H9 (cell line): ENCODE results near the gene USP38. TPM values are rescaled to one million over a fixed set of nuclear protein-coding genes. Genes with fewer than 3 reads are reported as not detected.

ENCODE experiments used
- DNase-seq: peaks from one replicate; pipeline ENCODE4 v3.0.0-alpha.2; 2017
- H2AFZ ChIP-seq: one replicate; pipeline ENCODE4 v1.6.1; 2013; ENCODE audit warnings: mild to moderate bottlenecking, low read length, control low read depth, moderate library complexity
- H2AK5ac ChIP-seq: 2 replicates; pipeline ENCODE4 v1.6.1; 2013; ENCODE audit warnings: low read length, control low read depth, mixed read lengths; ENCODE audit not compliant: insufficient read length
- H2BK120ac ChIP-seq: one replicate; pipeline ENCODE4 v1.6.1; 2013; ENCODE audit warnings: low read depth, mild to moderate bottlenecking, low read length, control low read depth, inconsistent platforms; ENCODE audit not compliant: poor library complexity, severe bottlenecking
- H2BK12ac ChIP-seq: 2 replicates; pipeline ENCODE4 v1.6.1; 2013; ENCODE audit warnings: low read length, control low read depth, mixed read lengths, low read depth; ENCODE audit not compliant: insufficient read length
- H2BK15ac ChIP-seq: 2 replicates; pipeline ENCODE4 v1.6.1; 2013; ENCODE audit warnings: low read depth, low read length, control low read depth
- H2BK20ac ChIP-seq: one replicate; pipeline ENCODE4 v1.6.1; 2013; ENCODE audit warnings: low read depth, mild to moderate bottlenecking, low read length, control low read depth, inconsistent platforms; ENCODE audit not compliant: poor library complexity, severe bottlenecking
- H2BK5ac ChIP-seq: 2 replicates; pipeline ENCODE4 v1.6.1; 2013; ENCODE audit warnings: low read length, control low read depth, mixed read lengths; ENCODE audit not compliant: insufficient read length
- H3K14ac ChIP-seq: 2 replicates; pipeline ENCODE4 v1.6.1; 2013; ENCODE audit warnings: low read length, control low read depth; ENCODE audit not compliant: insufficient read depth
- H3K18ac ChIP-seq: 2 replicates; pipeline ENCODE4 v1.6.1; 2013; ENCODE audit warnings: low read depth, mild to moderate bottlenecking, mixed read lengths, low read length, control low read depth; ENCODE audit not compliant: insufficient read length
- H3K23ac ChIP-seq: 2 replicates; pipeline ENCODE4 v1.6.1; 2013; ENCODE audit warnings: low read length, control low read depth, mixed read lengths, low read depth; ENCODE audit not compliant: insufficient read length
- H3K23me2 ChIP-seq: 2 replicates; pipeline ENCODE4 v1.6.1; 2013; ENCODE audit warnings: low read depth, mild to moderate bottlenecking, mixed read lengths, low read length, control low read depth; ENCODE audit not compliant: insufficient read length, poor library complexity, severe bottlenecking
- H3K27ac ChIP-seq: 2 replicates; pipeline ENCODE4 v1.5.1; 2013; ENCODE audit warnings: low read length, control low read depth, mixed read lengths, low read depth; ENCODE audit not compliant: insufficient read length
- H3K27me3 ChIP-seq: 2 replicates; pipeline ENCODE4 v1.6.1; 2013; ENCODE audit warnings: low read length, control low read depth, inconsistent platforms; ENCODE audit not compliant: insufficient read depth
- H3K4ac ChIP-seq: 2 replicates; pipeline ENCODE4 v1.6.1; 2013; ENCODE audit warnings: low read depth, mild to moderate bottlenecking, control low read depth, inconsistent platforms, low read length, moderate library complexity
- H3K4me1 ChIP-seq: 2 replicates; pipeline ENCODE4 v1.6.1; 2013; ENCODE audit warnings: low read length, control low read depth, inconsistent platforms; ENCODE audit not compliant: insufficient read depth
- H3K4me2 ChIP-seq: 2 replicates; pipeline ENCODE4 v1.6.1; 2013; ENCODE audit warnings: low read length, control low read depth, mixed read lengths; ENCODE audit not compliant: insufficient read length, insufficient read depth
- H3K56ac ChIP-seq: 2 replicates; pipeline ENCODE4 v1.6.1; 2013; ENCODE audit warnings: low read depth, mild to moderate bottlenecking, mixed read lengths, low read length, control low read depth; ENCODE audit not compliant: insufficient read length
- H3K79me1 ChIP-seq: 2 replicates; pipeline ENCODE4 v1.6.1; 2013; ENCODE audit warnings: low read depth, mild to moderate bottlenecking, moderate library complexity, low read length, control low read depth, inconsistent platforms; ENCODE audit not compliant: insufficient read depth, poor library complexity, severe bottlenecking
- H3K79me2 ChIP-seq: 2 replicates; pipeline ENCODE4 v1.6.1; 2013; ENCODE audit warnings: low read length, control low read depth, inconsistent platforms; ENCODE audit not compliant: insufficient read depth
- H3K9ac ChIP-seq: 2 replicates; pipeline ENCODE4 v1.6.1; 2013; ENCODE audit warnings: low read length, control low read depth, mixed read lengths; ENCODE audit not compliant: insufficient read length; ENCODE audit errors: extremely low read depth
- H3K9me3 ChIP-seq: one replicate; pipeline ENCODE4 v1.6.1; 2013; ENCODE audit warnings: low read depth, low read length, inconsistent platforms; ENCODE audit not compliant: control insufficient read depth
- H3T11ph ChIP-seq: one replicate; pipeline ENCODE4 v1.6.1; 2013; ENCODE audit warnings: mild to moderate bottlenecking, low read length, control low read depth, inconsistent platforms
- H4K20me1 ChIP-seq: one replicate; pipeline ENCODE4 v1.6.1; 2013; ENCODE audit not compliant: control insufficient read depth, insufficient read length, insufficient read depth
- H4K5ac ChIP-seq: 2 replicates; pipeline ENCODE4 v1.6.1; 2013; ENCODE audit warnings: low read depth, mild to moderate bottlenecking, mixed read lengths, low read length, control low read depth; ENCODE audit not compliant: insufficient read length
- H4K8ac ChIP-seq: replicated peaks from 2 replicates; pipeline ENCODE4 v1.6.1; 2013; ENCODE audit warnings: low read length, control low read depth, mixed read lengths, low read depth; ENCODE audit not compliant: insufficient read length
- H4K91ac ChIP-seq: 2 replicates; pipeline ENCODE4 v1.6.1; 2013; ENCODE audit warnings: low read depth, mild to moderate bottlenecking, moderate library complexity, mixed read lengths, low read length, control low read depth; ENCODE audit not compliant: insufficient read length
- H3K27ac Mint-ChIP-seq, 3 experiments: 2 replicates in 2 of 3; 3 replicates in 1 of 3; pipeline ENCODE4 v1.8.0; 2020 to 2021; ENCODE audit warnings: mixed read lengths in 3 of 3, mild to moderate bottlenecking in 1 of 3, moderate library complexity in 1 of 3
- H3K27me3 Mint-ChIP-seq: 2 replicates; pipeline ENCODE4 v1.8.0; 2021; ENCODE audit warnings: low read depth, mild to moderate bottlenecking, moderate library complexity, mixed read lengths
- H3K36me3 Mint-ChIP-seq, 3 experiments: 2 replicates in 2 of 3; 3 replicates in 1 of 3; pipeline ENCODE4 v1.8.0; 2020 to 2021; ENCODE audit warnings: low read depth in 3 of 3, mixed read lengths in 3 of 3; ENCODE audit not compliant: insufficient read depth in 1 of 3
- H3K4me1 Mint-ChIP-seq, 2 experiments: 2 replicates each; pipeline ENCODE4 v1.8.0; 2020; ENCODE audit warnings: mixed read lengths in 2 of 2
- H3K4me3 Mint-ChIP-seq, 2 experiments: 2 replicates in 1 of 2; 3 replicates in 1 of 2; pipeline ENCODE4 v1.8.0; 2020 to 2021; ENCODE audit warnings: mild to moderate bottlenecking in 2 of 2, mixed read lengths in 2 of 2, moderate library complexity in 1 of 2
- H3K9me3 Mint-ChIP-seq, 2 experiments: 2 replicates in 1 of 2; 3 replicates in 1 of 2; pipeline ENCODE4 v1.8.0; 2020; ENCODE audit warnings: mild to moderate bottlenecking in 2 of 2, mixed read lengths in 2 of 2, moderate library complexity in 1 of 2
- WGBS: extraction: QIAGEN DNeasy Blood & Tissue Kit; methylation state at CpG from one replicate; pipeline ENCODE4 v1.1.7; 2013; ENCODE audit warnings: missing lambda C conversion rate, low lambda C conversion rate, mixed read lengths; ENCODE audit not compliant: insufficient read length; ENCODE audit errors: extremely low coverage; 5-methylcytosine and 5-hydroxymethylcytosine counted together
- total RNA-seq: library from RNA; stranded (reverse); gene quantifications from 2 replicates; pipeline ENCODE4 v1.2.1, GENCODE V29; 2021
- TF ChIP-seq, protein P1 (sequence below): fragments of 200-600 bp; sonication (generic); conservative IDR thresholded peaks from 3 replicates; pipeline ENCODE4 v1.8.0; 2021; ENCODE audit warnings: antibody characterized with exemption, mild to moderate bottlenecking

The USP38 gene
- total RNA-seq, 1 experiment from 2014 or later: 15.2 TPM

DNA sequence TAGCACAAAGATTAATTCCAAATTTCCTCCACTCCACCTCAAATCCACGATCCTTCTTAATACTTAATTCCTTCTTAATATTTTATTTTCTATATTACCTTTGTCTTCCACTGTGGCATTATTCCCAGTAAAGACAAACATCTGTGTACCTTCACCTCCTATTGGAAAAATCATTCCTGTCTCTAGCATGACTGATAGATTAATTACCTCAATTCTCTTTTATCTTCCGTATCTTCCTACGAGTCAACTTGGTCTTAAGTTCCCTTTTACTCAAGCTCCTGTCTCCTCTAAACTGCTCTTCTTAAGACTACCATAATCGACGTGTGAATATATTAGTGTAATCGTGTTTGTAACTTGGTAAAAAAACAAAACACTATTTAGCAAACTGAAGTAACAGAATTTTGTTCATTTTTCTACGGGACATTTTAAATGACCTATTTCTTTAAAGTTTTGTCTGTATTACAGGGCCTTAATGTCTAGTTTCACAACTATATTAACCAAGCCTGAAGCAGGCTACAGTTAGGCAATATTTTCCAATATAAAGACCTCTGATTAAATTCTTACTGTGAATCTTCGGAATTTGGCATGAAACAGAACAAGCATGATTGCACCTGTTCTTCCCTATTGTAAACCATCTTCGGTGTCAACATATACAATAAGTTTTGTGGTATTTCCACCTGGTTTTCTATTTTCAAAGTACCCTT is 1.1 kb upstream of the USP38 start:
- Histone ChIP-seq H3K14ac (no peak overlapping the region), H2BK120ac (no peak overlapping the region), H2BK5ac (no peak overlapping the region), H3K23ac (no peak overlapping the region), H3K56ac (no peak overlapping the region), H4K91ac (no peak overlapping the region), H4K20me1 (no peaks in the 10 kb centered on the region), H3K27me3 (no peaks in the 10 kb centered on the region), H2AK5ac (no peak overlapping the region), H3K27ac (no peak overlapping the region), H3K18ac (no peak overlapping the region), H4K5ac (no peak overlapping the region), H2BK12ac (no peak overlapping the region), H3T11ph (no peak overlapping the region), H3K23me2 (peaks cover 14% of the 10 kb centered on the region), H3K79me1 (no peaks in the 10 kb centered on the region), H3K4me2 (peak overlapping the region; percentile 100), H3K9me3 (no peaks in the 10 kb centered on the region), H2BK15ac (no peak overlapping the region), H2BK20ac (no peak overlapping the region), H3K79me2 (peaks cover 13% of the 10 kb centered on the region; the same call in 1 of the 2 replicates), H2AFZ (no peak overlapping the region), H3K9ac (no peak overlapping the region), H4K8ac (no peak overlapping the region), H3K4ac (no peak overlapping the region), H3K4me1 (no peaks in the 10 kb centered on the region; the same call in 1 of the 2 replicates)
- peak overlapping the region in 1 of 3 experiments; percentile 99; a peak in 1 of 7 replicates for H3K27ac Mint-ChIP-seq
- H3K27me3 Mint-ChIP-seq: no peaks in the 10 kb centered on the region
- H3K9me3 Mint-ChIP-seq: peaks cover 5 to 6% of the 10 kb centered on the region in 2 experiments
- H3K36me3 Mint-ChIP-seq: peaks cover 7 to 22% (median 14%) of the 10 kb centered on the region in 3 experiments; a peak in 6 of 7 replicates
- no peak for DNase-seq
- TF ChIP-seq, protein P1, sequence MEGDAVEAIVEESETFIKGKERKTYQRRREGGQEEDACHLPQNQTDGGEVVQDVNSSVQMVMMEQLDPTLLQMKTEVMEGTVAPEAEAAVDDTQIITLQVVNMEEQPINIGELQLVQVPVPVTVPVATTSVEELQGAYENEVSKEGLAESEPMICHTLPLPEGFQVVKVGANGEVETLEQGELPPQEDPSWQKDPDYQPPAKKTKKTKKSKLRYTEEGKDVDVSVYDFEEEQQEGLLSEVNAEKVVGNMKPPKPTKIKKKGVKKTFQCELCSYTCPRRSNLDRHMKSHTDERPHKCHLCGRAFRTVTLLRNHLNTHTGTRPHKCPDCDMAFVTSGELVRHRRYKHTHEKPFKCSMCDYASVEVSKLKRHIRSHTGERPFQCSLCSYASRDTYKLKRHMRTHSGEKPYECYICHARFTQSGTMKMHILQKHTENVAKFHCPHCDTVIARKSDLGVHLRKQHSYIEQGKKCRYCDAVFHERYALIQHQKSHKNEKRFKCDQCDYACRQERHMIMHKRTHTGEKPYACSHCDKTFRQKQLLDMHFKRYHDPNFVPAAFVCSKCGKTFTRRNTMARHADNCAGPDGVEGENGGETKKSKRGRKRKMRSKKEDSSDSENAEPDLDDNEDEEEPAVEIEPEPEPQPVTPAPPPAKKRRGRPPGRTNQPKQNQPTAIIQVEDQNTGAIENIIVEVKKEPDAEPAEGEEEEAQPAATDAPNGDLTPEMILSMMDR: no peak
- H3K4me3 Mint-ChIP-seq: peak overlapping the region; percentile 98 to 99
- WGBS: 100% methylated on average over 1 of the region's 9 CpGs
- H3K4me1 Mint-ChIP-seq: peaks cover 25 to 33% of the 10 kb centered on the region in 2 experiments
